ENCODE data around the gene SYTL4. TPM values are rescaled to one million over a fixed set of nuclear protein-coding genes. Genes with fewer than 3 reads are reported as not detected.

SYTL4 gene
- 23.9 and 26.8 TPM in 2 replicates for total RNA-seq

DNA sequence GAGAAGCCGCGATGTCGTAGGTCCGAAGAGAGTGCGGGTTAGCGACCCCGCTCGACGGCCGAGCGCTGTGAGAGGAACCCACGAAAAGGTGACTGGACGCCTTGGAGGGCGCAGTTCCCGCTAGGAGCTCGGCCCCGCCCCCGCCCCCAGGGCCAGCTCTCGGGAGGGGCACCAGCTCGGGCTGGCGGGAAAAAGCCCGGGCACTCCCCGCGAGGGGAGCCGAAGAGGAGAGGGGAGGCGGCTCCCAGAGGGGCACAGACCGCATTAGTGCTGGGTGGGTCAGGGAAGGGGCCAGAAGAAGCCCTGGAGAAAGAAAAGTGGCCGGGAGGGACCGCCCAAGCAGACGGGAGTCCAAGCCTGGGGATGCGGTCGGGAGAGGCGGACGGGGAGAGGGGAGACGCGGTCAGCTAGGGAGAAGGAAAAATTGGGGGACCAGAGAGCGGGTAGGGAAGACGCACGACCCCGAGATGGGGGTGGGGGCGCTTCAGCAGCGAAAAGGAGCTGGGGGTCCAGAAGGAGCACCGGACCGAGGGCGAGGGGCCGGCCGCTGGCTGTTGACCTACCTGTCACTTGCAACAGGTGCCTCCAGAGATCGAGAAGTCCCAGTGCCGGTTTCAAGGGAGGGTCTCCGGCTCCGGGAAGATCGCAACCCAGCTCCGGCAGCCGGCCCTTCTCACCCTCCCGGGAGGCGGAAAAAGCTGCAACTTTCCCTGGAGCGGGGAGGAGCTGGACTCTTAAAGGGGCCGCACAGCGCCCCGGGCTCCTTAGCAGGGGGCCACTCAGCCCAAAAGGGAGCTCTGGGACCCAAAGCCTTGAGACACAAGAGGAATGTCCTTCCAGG is at the start of gene SYTL4:
Gene SYTL4, minus strand, starts transcription at position 681 of the 841 bp plus-strand sequence. CDS start 30,084 bp downstream, outside the sequence.

DNA sequence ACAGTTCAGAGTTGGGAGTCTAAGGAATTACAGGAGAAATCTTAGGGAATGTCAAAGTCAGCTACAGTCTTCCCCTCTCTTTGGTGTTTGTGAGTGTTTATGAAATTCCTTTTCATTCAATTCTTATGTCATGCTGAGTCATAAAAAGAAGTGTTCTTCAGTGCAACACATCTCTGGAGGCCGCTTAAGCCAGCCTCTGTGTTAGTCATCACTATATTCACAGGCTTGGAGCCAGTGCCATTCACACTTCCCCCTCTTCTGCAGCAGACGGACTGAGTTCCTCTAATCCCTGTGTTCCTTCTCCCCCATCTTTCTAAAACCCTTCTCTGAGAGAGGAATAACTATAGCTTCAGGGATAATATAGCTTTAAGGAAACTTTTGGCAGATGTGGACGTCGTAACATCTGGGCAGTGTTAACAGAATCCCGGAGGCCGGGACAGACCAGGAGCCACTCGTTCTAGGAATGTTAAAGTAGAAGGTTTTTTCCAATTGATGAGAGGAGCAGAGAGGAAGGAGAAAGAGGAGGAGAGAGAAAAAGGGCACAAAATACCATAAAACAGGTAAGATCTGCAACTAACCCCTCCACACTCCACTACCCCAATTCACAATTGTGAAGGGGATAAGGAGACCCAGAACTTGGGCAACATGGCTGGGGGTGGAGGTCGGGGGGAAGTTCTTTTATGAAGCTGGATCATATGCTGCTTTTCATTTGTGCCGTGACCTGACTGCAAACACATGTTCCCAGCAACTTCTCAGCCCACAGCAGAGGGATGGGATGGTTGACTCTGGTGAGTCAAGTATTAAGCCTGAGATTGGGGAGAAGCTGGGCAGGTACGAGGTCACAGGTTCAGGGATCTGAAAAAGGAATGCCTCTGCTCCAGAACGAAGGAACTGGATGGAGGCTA is 87.7 kb downstream of the SYTL4 start, which contains the start of gene SRPX2:
Gene SRPX2, plus strand, starts transcription at position 244 of the 905 bp plus-strand sequence. CDS start 2,124 bp downstream, outside the sequence.

DNA sequence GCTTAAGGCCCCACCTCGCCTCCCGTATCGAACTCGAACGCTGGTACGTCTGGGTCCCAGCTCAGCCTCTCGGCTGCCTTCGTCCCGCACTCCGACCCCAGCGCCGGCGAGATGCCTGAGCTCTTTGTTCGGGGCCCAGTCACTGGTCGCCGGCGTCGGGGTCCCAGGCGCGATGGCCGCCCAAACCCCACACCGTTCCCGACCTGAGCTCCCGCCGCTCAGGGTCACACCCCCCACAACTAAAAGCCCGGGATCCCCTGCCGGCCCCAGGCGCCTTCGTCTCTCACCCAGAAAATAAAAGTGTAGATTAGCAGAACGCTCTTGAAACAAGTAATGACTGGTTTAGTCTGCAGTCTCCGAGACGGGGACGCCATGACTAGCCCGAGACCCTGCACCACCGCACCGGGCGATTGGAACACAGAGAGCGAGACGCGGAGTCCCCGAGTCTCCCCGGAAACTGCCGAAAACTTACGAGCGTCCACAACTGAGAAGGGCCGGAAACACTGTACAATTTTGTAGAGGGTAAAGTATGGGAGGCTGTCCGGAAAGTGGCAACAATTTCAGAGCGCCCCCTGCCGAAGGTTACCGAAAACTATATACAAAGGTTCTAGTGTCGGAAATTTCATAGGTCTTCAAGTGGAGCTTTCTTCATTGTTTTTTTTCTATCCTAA is 95.5 kb downstream of the SYTL4 start, which contains the start of gene TSPAN6:
Gene TSPAN6, minus strand, starts transcription at position 486 of the 671 bp plus-strand sequence. Its CDS starts 112 bp downstream, at position 374.

Other genes with a start within 250 kb of the SYTL4 start
- gene TNMD, start 147.2 kb downstream of the SYTL4 start, total RNA-seq, result not detected in 2 replicates
- gene TSPAN6, start 95.3 kb downstream of the SYTL4 start, total RNA-seq, result 56.8 and 127 TPM in 2 replicates
- 1.4 and 4.0 TPM in 2 replicates for gene SRPX2, start 87.9 kb downstream of the SYTL4 start, total RNA-seq
- gene CSTF2, start 88.3 kb upstream of the SYTL4 start, total RNA-seq, result 8.3 and 13.1 TPM in 2 replicates
- not detected in 2 replicates for gene NOX1, start 142.2 kb upstream of the SYTL4 start, total RNA-seq
- not detected in 2 replicates for gene XKRX, start 196.8 kb upstream of the SYTL4 start, total RNA-seq
- not detected in 2 replicates for gene ARL13A, start 237.6 kb upstream of the SYTL4 start, total RNA-seq

Measured in dermis lymphatic vessel endothelial cell (primary cell).